ENCODE data around the gene PCDHGC4. TPM values are rescaled to one million over a fixed set of nuclear protein-coding genes. Genes with fewer than 3 reads are reported as not detected.

Gene PCDHGC4
- total RNA-seq, 1 donor from 2014 or later, result 3.7 TPM

- Histone ChIP-seq H3K4me1 (ENCODE audit: control insufficient read depth in 3 of 3, insufficient read depth in 3 of 3, low read length in 3 of 3) (peaks cover 27 to 39% (median 38%) of the 10 kb centered on the region in 3 donors), H3K36me3 (ENCODE audit: control insufficient read depth in 3 of 3, insufficient read depth in 3 of 3, low read length in 3 of 3) (peaks cover 9 to 19% (median 13%) of the 10 kb centered on the region in 3 donors), H3K4me3 (ENCODE audit: low read length in 3 of 3) (no peak overlapping the region), H3K9ac (ENCODE audit: low read depth in 1 of 3, low read length in 3 of 3) (no peak overlapping the region), H3K27me3 (ENCODE audit: control insufficient read depth in 3 of 3, insufficient read depth in 3 of 3, low read length in 3 of 3) (peaks cover 0 to 4% (median 2%) of the 10 kb centered on the region in 3 donors), H3K27ac (ENCODE audit: low read depth, low read length) (no peak overlapping the region), H3K9me3 (ENCODE audit: control insufficient read depth in 3 of 3, low read length in 3 of 3) (no peaks in the 10 kb centered on the region)
Measured at GRCh38 chr5:141489841-141490240, 5.0 kb downstream of the PCDHGC4 start.

DNA sequence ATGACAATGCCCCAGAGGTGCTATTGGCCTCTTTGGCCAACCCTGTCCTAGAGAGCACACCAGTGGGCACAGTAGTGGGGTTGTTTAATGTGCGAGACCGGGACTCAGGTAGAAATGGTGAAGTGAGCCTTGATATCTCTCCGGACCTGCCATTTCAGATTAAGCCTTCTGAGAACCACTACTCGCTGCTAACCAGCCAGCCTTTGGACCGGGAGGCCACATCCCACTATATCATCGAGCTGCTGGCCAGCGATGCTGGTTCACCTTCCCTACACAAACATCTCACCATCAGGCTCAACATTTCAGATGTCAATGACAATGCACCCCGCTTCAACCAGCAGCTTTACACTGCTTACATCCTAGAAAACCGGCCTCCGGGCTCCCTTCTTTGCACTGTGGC is 5.4 kb downstream of the PCDHGC4 start:
- H3K27ac ChIP-seq (ENCODE audit: low read depth, low read length), result no peak overlapping the region
- H3K27me3 ChIP-seq (ENCODE audit: control insufficient read depth in 3 of 3, insufficient read depth in 3 of 3, low read length in 3 of 3), result peaks cover 0 to 2% (median under 1%) of the 10 kb centered on the region in 3 donors
- no peak overlapping the region for H3K4me3 ChIP-seq (ENCODE audit: low read length in 3 of 3)
- H3K36me3 ChIP-seq (ENCODE audit: control insufficient read depth in 3 of 3, insufficient read depth in 3 of 3, low read length in 3 of 3), result peaks cover 9 to 23% (median 16%) of the 10 kb centered on the region in 3 donors
- H3K4me1 ChIP-seq (ENCODE audit: control insufficient read depth in 3 of 3, insufficient read depth in 3 of 3, low read length in 3 of 3), result peaks cover 23 to 35% (median 34%) of the 10 kb centered on the region in 3 donors
- H3K9ac ChIP-seq (ENCODE audit: low read depth in 1 of 3, low read length in 3 of 3), result no peak overlapping the region
- no peaks in the 10 kb centered on the region for H3K9me3 ChIP-seq (ENCODE audit: control insufficient read depth in 3 of 3, low read length in 3 of 3)

- no peaks in the 10 kb centered on the region for H3K9me3 ChIP-seq (ENCODE audit: control insufficient read depth in 3 of 3, low read length in 3 of 3)
- no peak overlapping the region for H3K27ac ChIP-seq (ENCODE audit: low read depth, low read length)
- H3K9ac ChIP-seq (ENCODE audit: low read depth in 1 of 3, low read length in 3 of 3), result no peak overlapping the region
- H3K27me3 ChIP-seq (ENCODE audit: control insufficient read depth in 3 of 3, insufficient read depth in 3 of 3, low read length in 3 of 3), result peaks cover 0 to 2% (median 0%) of the 10 kb centered on the region in 3 donors
- H3K4me1 ChIP-seq (ENCODE audit: control insufficient read depth in 3 of 3, insufficient read depth in 3 of 3, low read length in 3 of 3), result peaks cover 21 to 31% (median 30%) of the 10 kb centered on the region in 3 donors
- H3K4me3 ChIP-seq (ENCODE audit: low read length in 3 of 3), result no peak overlapping the region
- H3K36me3 ChIP-seq (ENCODE audit: control insufficient read depth in 3 of 3, insufficient read depth in 3 of 3, low read length in 3 of 3), result peaks cover 9 to 25% (median 16%) of the 10 kb centered on the region in 3 donors
Measured at GRCh38 chr5:141490771-141491170, 5.9 kb downstream of the PCDHGC4 start.

GRCh38 chr5:141491323-141492167 is 6.7 kb downstream of the PCDHGC4 start:
- Histone ChIP-seq H3K27ac (ENCODE audit: low read depth, low read length) (no peak overlapping the region), H3K27me3 (ENCODE audit: control insufficient read depth in 3 of 3, insufficient read depth in 3 of 3, low read length in 3 of 3) (peaks cover 0 to 2% (median 0%) of the 10 kb centered on the region in 3 donors), H3K4me1 (ENCODE audit: control insufficient read depth in 3 of 3, insufficient read depth in 3 of 3, low read length in 3 of 3) (peaks cover 17 to 30% (median 22%) of the 10 kb centered on the region in 3 donors), H3K9ac (ENCODE audit: low read depth in 1 of 3, low read length in 3 of 3) (no peak overlapping the region), H3K9me3 (ENCODE audit: control insufficient read depth in 3 of 3, low read length in 3 of 3) (no peaks in the 10 kb centered on the region), H3K36me3 (ENCODE audit: control insufficient read depth in 3 of 3, insufficient read depth in 3 of 3, low read length in 3 of 3) (peaks cover 11 to 25% (median 19%) of the 10 kb centered on the region in 3 donors), H3K4me3 (ENCODE audit: low read length in 3 of 3) (no peak overlapping the region)

GRCh38 chr5:141492168-141492885 is 7.5 kb downstream of the PCDHGC4 start:
- Histone ChIP-seq H3K36me3 (ENCODE audit: control insufficient read depth in 3 of 3, insufficient read depth in 3 of 3, low read length in 3 of 3) (peaks cover 3 to 22% (median 18%) of the 10 kb centered on the region in 3 donors), H3K9ac (ENCODE audit: low read depth in 1 of 3, low read length in 3 of 3) (no peak overlapping the region), H3K27me3 (ENCODE audit: control insufficient read depth in 3 of 3, insufficient read depth in 3 of 3, low read length in 3 of 3) (peaks cover 0 to 2% (median 0%) of the 10 kb centered on the region in 3 donors), H3K4me3 (ENCODE audit: low read length in 3 of 3) (no peak overlapping the region), H3K9me3 (ENCODE audit: control insufficient read depth in 3 of 3, low read length in 3 of 3) (no peaks in the 10 kb centered on the region), H3K4me1 (ENCODE audit: control insufficient read depth in 3 of 3, insufficient read depth in 3 of 3, low read length in 3 of 3) (peaks cover 14 to 22% (median 15%) of the 10 kb centered on the region in 3 donors), H3K27ac (ENCODE audit: low read depth, low read length) (no peak overlapping the region)

- H3K36me3 ChIP-seq (ENCODE audit: control insufficient read depth in 3 of 3, insufficient read depth in 3 of 3, low read length in 3 of 3), result peaks cover 3 to 22% (median 18%) of the 10 kb centered on the region in 3 donors
- peak overlapping the region; percentile 13 for H3K27ac ChIP-seq (ENCODE audit: low read depth, low read length)
Measured at GRCh38 chr5:141493500-141494422, 8.9 kb downstream of the PCDHGC4 start.

DNA sequence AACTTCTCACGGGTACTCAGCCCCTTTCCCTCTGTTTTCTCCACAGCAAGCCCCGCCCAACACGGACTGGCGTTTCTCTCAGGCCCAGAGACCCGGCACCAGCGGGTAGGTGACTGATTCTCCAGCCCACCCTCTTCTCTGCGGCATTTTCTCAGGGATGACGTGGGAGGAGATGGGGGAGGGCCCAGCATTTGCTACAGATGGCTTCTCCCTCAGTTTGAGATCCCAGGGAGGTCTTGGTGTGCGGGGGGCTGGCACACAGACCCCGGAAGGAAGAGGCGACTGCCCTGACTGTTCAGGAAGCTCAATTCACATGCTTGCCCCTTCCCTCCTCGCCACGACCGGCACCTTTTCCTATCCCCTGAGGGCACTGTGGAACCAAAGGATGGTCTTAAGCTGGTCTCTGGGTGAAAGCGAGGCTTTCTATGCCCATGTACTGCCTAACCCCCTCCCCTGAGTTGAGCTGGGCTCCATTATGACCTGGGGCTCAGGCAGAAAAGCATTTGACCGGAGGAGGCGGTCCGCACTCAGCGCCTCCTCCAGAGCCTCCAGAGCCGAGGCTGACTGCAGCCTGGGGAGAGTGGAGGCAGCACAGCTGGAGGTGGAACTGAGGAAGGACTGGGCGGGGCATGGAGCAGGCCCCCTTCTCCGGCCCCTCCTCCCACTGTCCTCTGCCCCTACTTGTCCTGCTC is 10.1 kb downstream of the PCDHGC4 start:
- Histone ChIP-seq H3K9ac (ENCODE audit: low read depth in 1 of 3, low read length in 3 of 3) (peak overlapping the region in 1 of 3 donors; percentile 8), H3K27me3 (ENCODE audit: control insufficient read depth in 3 of 3, insufficient read depth in 3 of 3, low read length in 3 of 3) (peaks cover 0 to 2% (median 0%) of the 10 kb centered on the region in 3 donors), H3K36me3 (ENCODE audit: control insufficient read depth in 3 of 3, insufficient read depth in 3 of 3, low read length in 3 of 3) (peaks cover 5 to 22% (median 18%) of the 10 kb centered on the region in 3 donors), H3K9me3 (ENCODE audit: control insufficient read depth in 3 of 3, low read length in 3 of 3) (no peaks in the 10 kb centered on the region), H3K4me3 (ENCODE audit: low read length in 3 of 3) (no peak overlapping the region), H3K4me1 (ENCODE audit: control insufficient read depth in 3 of 3, insufficient read depth in 3 of 3, low read length in 3 of 3) (peaks cover 14 to 18% (median 15%) of the 10 kb centered on the region in 3 donors), H3K27ac (ENCODE audit: low read depth, low read length) (no peak overlapping the region)

More at GRCh38 chr5:141493500-141494422, 8.9 kb downstream of the PCDHGC4 start:
- H3K9me3 ChIP-seq (ENCODE audit: control insufficient read depth in 3 of 3, low read length in 3 of 3), result no peaks in the 10 kb centered on the region
- peak overlapping the region in 2 of 3 donors; percentile 10 to 11 for H3K9ac ChIP-seq (ENCODE audit: low read depth in 1 of 3, low read length in 3 of 3)
- H3K4me3 ChIP-seq (ENCODE audit: low read length in 3 of 3), result no peak overlapping the region
- peaks cover 14 to 18% (median 15%) of the 10 kb centered on the region in 3 donors for H3K4me1 ChIP-seq (ENCODE audit: control insufficient read depth in 3 of 3, insufficient read depth in 3 of 3, low read length in 3 of 3)
- peaks cover 0 to 2% (median 0%) of the 10 kb centered on the region in 3 donors for H3K27me3 ChIP-seq (ENCODE audit: control insufficient read depth in 3 of 3, insufficient read depth in 3 of 3, low read length in 3 of 3)

DNA sequence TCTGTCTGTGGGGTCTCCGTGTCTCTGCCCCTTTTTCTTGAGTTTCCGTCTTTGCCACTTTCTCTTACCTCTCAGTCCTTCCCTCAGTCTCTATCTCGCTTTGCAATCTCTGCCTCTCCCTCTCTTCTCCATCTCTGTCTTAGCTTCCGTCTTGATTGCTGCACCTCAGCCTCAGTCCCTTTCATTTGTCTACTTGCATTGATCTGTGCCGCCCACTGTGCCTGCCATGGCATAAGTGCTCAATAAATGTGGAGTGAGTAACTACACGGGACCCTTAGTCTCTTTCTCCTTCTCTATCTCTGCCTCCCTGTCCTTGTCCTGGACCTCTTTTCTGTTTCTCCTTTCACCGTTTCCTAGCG is 10.6 kb downstream of the PCDHGC4 start:
- Histone ChIP-seq H3K27ac (ENCODE audit: low read depth, low read length) (no peak overlapping the region), H3K4me3 (ENCODE audit: low read length in 3 of 3) (no peak overlapping the region), H3K27me3 (ENCODE audit: control insufficient read depth in 3 of 3, insufficient read depth in 3 of 3, low read length in 3 of 3) (peaks cover 0 to 2% (median 0%) of the 10 kb centered on the region in 3 donors), H3K9me3 (ENCODE audit: control insufficient read depth in 3 of 3, low read length in 3 of 3) (no peaks in the 10 kb centered on the region), H3K9ac (ENCODE audit: low read depth in 1 of 3, low read length in 3 of 3) (no peak overlapping the region), H3K4me1 (ENCODE audit: control insufficient read depth in 3 of 3, insufficient read depth in 3 of 3, low read length in 3 of 3) (peaks cover 14 to 18% (median 15%) of the 10 kb centered on the region in 3 donors), H3K36me3 (ENCODE audit: control insufficient read depth in 3 of 3, insufficient read depth in 3 of 3, low read length in 3 of 3) (peaks cover 5 to 20% (median 13%) of the 10 kb centered on the region in 3 donors)

DNA sequence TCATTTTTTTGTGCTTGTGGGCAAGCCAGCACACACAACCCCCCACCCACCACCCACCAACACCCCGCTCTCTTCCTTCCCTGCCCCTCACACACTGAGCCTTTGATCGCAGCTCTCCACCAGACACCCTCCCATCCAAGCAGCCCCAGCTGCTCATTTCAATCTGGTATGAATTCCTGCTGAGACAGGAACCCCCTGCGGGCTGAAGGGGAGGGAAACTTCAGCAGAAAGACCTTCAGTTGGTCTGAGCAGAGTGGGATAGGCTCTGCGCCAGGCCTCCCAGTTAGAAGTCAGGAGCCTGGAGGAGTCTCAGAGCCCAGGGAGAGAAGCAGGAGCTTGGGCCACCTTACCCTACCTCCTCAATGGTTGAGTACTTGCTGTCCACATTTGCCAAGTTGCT is 11.2 kb downstream of the PCDHGC4 start:
- no peak overlapping the region for H3K27ac ChIP-seq (ENCODE audit: low read depth, low read length)
- peaks cover 5 to 18% (median 11%) of the 10 kb centered on the region in 3 donors for H3K36me3 ChIP-seq (ENCODE audit: control insufficient read depth in 3 of 3, insufficient read depth in 3 of 3, low read length in 3 of 3)
- no peak overlapping the region for H3K4me3 ChIP-seq (ENCODE audit: low read length in 3 of 3)
- H3K9ac ChIP-seq (ENCODE audit: low read depth in 1 of 3, low read length in 3 of 3), result no peak overlapping the region
- H3K9me3 ChIP-seq (ENCODE audit: control insufficient read depth in 3 of 3, low read length in 3 of 3), result no peaks in the 10 kb centered on the region
- no peaks in the 10 kb centered on the region for H3K27me3 ChIP-seq (ENCODE audit: control insufficient read depth in 3 of 3, insufficient read depth in 3 of 3, low read length in 3 of 3)
- H3K4me1 ChIP-seq (ENCODE audit: control insufficient read depth in 3 of 3, insufficient read depth in 3 of 3, low read length in 3 of 3), result peaks cover 14 to 18% (median 15%) of the 10 kb centered on the region in 3 donors
